OCI-LY7 (cell line): ENCODE data around the gene STX8. TPM values are rescaled to one million over a fixed set of nuclear protein-coding genes. Genes with fewer than 3 reads are reported as not detected.

ENCODE experiments used
- BruUV-seq: library from RNA; stranded (reverse); fragments of 400-500 nt; replicated peaks from 2 replicates; lab custom pipeline; 2021; lab: Mats Ljungman, UMichigan
- CTCF ChIA-PET: fragments of 300-600 bp; sonication (Branson Sonifier 250); formaldehyde crosslinking; loops from one replicate; lab custom pipeline; 2022; ENCODE audit warnings: antibody characterized with exemption; ENCODE audit not compliant: unreplicated experiment; lab: Charles Lee
- POLR2A ChIA-PET: fragments of 300-600 bp; sonication (Branson Sonifier 250); formaldehyde crosslinking; loops from one replicate; lab custom pipeline; 2022; ENCODE audit warnings: antibody characterized with exemption; lab: Charles Lee
- DNase-seq: peaks from one replicate; pipeline ENCODE4 v3.0.0-alpha.2; 2015; ENCODE audit warnings: low spot score
- H2AFZ ChIP-seq: fragments of 200-600 bp; sonication (generic), shearing (Covaris generic); 2 replicates; pipeline ENCODE4 v1.6.1; 2014; ENCODE audit warnings: mild to moderate bottlenecking, antibody characterized with exemption, low read length, moderate library complexity
- H3K27ac ChIP-seq: fragments of 200-600 bp; sonication (generic); 2 replicates; pipeline ENCODE4 v1.5.1; 2014; ENCODE audit warnings: mixed run types, low read depth, mild to moderate bottlenecking, moderate library complexity, low read length, inconsistent platforms; ENCODE audit not compliant: poor library complexity, severe bottlenecking
- H3K36me3 ChIP-seq: fragments of 200-600 bp; sonication (generic); 2 replicates; pipeline ENCODE4 v1.6.1; 2014; ENCODE audit warnings: mild to moderate bottlenecking, antibody characterized with exemption, low read length, moderate library complexity, mixed read lengths; ENCODE audit not compliant: insufficient read depth
- H3K4me1 ChIP-seq: fragments of 200-600 bp; sonication (generic); 2 replicates; pipeline ENCODE4 v1.5.1; 2014; ENCODE audit warnings: mild to moderate bottlenecking, low read length; ENCODE audit not compliant: insufficient read depth, poor library complexity, severe bottlenecking
- H3K4me2 ChIP-seq: fragments of 200-600 bp; sonication (generic); 2 replicates; pipeline ENCODE4 v1.6.1; 2014; ENCODE audit warnings: mild to moderate bottlenecking, low read length
- H3K4me3 ChIP-seq: fragments of 200-600 bp; sonication (generic); 2 replicates; pipeline ENCODE4 v1.5.1; 2014; ENCODE audit warnings: mild to moderate bottlenecking, low read depth, low read length; ENCODE audit not compliant: poor library complexity, severe bottlenecking
- H3K79me2 ChIP-seq: fragments of 200-600 bp; sonication (generic); 2 replicates; pipeline ENCODE4 v1.6.1; 2016; ENCODE audit warnings: low read depth, mild to moderate bottlenecking, low read length, moderate library complexity, mixed read lengths; ENCODE audit not compliant: insufficient read depth
- H3K9me2 ChIP-seq: fragments of 200-600 bp; sonication (generic); 2 replicates; pipeline ENCODE4 v1.6.1; 2016; ENCODE audit warnings: mild to moderate bottlenecking, low read length, mixed read lengths; ENCODE audit not compliant: insufficient read depth
- H3K9me3 ChIP-seq: fragments of 200-600 bp; sonication (generic); 2 replicates; pipeline ENCODE4 v1.6.1; 2014; ENCODE audit warnings: mild to moderate bottlenecking, mixed run types, low read length, mixed read lengths
- H4K20me1 ChIP-seq: fragments of 200-600 bp; sonication (generic); 2 replicates; pipeline ENCODE4 v1.6.1; 2014; ENCODE audit warnings: mild to moderate bottlenecking, antibody characterized with exemption, low read length, moderate library complexity, mixed read lengths; ENCODE audit not compliant: insufficient read depth
- CTCF ChIP-seq: fragments of 200-600 bp; sonication (generic); conservative IDR thresholded peaks from 2 replicates; pipeline ENCODE4 v1.5.1; 2014; ENCODE audit warnings: mild to moderate bottlenecking, antibody characterized with exemption, low read length, moderate library complexity, mixed read lengths
- EZH2phosphoT487 ChIP-seq: fragments of 200-600 bp; sonication (generic); IDR thresholded peaks from 2 replicates; pipeline ENCODE4 v1.6.1; 2018; ENCODE audit warnings: low read depth, borderline replicate concordance, mild to moderate bottlenecking, mixed run types, antibody characterized with exemption, low read length, moderate library complexity, mixed read lengths
- intact Hi-C: fragments of 100-400 bp; cut with micrococcal nuclease; formaldehyde crosslinking; loops from one replicate; pipeline ENCODE4 v1.10.0; 2022; ENCODE audit not compliant: unreplicated experiment
- total RNA-seq, 2 experiments: library from RNA; depleted of rRNA in 1 of 2; stranded (reverse); fragments of >200 nt in 1 of 2; shearing (Covaris generic) in 1 of 2; gene quantifications; 2 replicates each; pipeline ENCODE4 v1.2.3, GENCODE V29; 2014 to 2022

The STX8 gene
- total RNA-seq, 2 experiments from 2014 or later: 56.7 to 69.0 TPM

- Histone ChIP-seq H3K4me1 (no peaks in the 10 kb centered on the region), H3K4me2 (no peak overlapping the region), H3K79me2 (no peaks in the 10 kb centered on the region), H3K36me3 (no peaks in the 10 kb centered on the region), H4K20me1 (no peaks in the 10 kb centered on the region), H3K27ac (no peak overlapping the region), H3K9me2 (no peaks in the 10 kb centered on the region), H3K4me3 (no peak overlapping the region), H3K9me3 (no peaks in the 10 kb centered on the region), H2AFZ (no peak overlapping the region)
- ChIA-PET CTCF (no interaction called here), POLR2A (no interaction called here)
- BruUV-seq: no TSS peak
- intact Hi-C loops: no loop called here
- no peak for TF ChIP-seq EZH2phosphoT487
- no peak for TF ChIP-seq CTCF
- no peak for DNase-seq
Measured at GRCh38 chr17:9223531-9223930, 352.1 kb downstream of the STX8 start.

- CTCF ChIA-PET: no interaction called here
Measured at GRCh38 chr17:9221922-9222180, 353.8 kb downstream of the STX8 start.

GRCh38 chr17:9221147-9221921 is 354.3 kb downstream of the STX8 start:
- Histone ChIP-seq H3K4me2 (no peak overlapping the region), H3K9me3 (0 out of 2 replicates have a peak, but pooled peaks cover 2% of the 10 kb centered on the region), H4K20me1 (no peaks in the 10 kb centered on the region), H3K79me2 (no peaks in the 10 kb centered on the region), H3K4me1 (no peaks in the 10 kb centered on the region), H3K4me3 (no peak overlapping the region), H3K9me2 (no peaks in the 10 kb centered on the region), H2AFZ (no peak overlapping the region), H3K27ac (no peak overlapping the region), H3K36me3 (no peaks in the 10 kb centered on the region)
- no TSS peak for BruUV-seq
- ChIA-PET CTCF (interaction anchor here (0.6 kb wide), 1 partner anchor 32 kb away, joined by 4 read pairs; no protein-coding TSS in a partner anchor), POLR2A (no interaction called here)
- no peak for DNase-seq
- no peak for TF ChIP-seq CTCF
- TF ChIP-seq EZH2phosphoT487: no peak
- intact Hi-C loops: no loop called here

More at GRCh38 chr17:9221922-9222180, 353.8 kb downstream of the STX8 start:
- Histone ChIP-seq H3K27ac (no peak overlapping the region), H3K4me1 (no peaks in the 10 kb centered on the region), H2AFZ (no peak overlapping the region), H3K36me3 (no peaks in the 10 kb centered on the region), H4K20me1 (no peaks in the 10 kb centered on the region), H3K79me2 (no peaks in the 10 kb centered on the region), H3K9me2 (no peaks in the 10 kb centered on the region), H3K9me3 (no peaks in the 10 kb centered on the region), H3K4me2 (no peak overlapping the region), H3K4me3 (no peak overlapping the region)
- TF ChIP-seq EZH2phosphoT487: no peak
- no peak for DNase-seq
- intact Hi-C loops: no loop called here
- BruUV-seq: no TSS peak
- POLR2A ChIA-PET: no interaction called here
